GM18907 (cell line): ENCODE results near the gene ASB8.

Experiments used
- ATAC-seq: cut with Tn5 transposase; IDR thresholded peaks from one replicate; pipeline ENCODE4 v1.9.1; 2021; ENCODE audit warnings: mild to moderate bottlenecking, moderate library complexity; ENCODE audit not compliant: unreplicated experiment

ASB8 gene

GRCh38 chr12:48157018-48157888 is at the start of gene ASB8:
TSS of gene ASB8 (minus strand) at chr12:48157515. CDS start at chr12:48153496, 4,019 bp downstream.
- peak; percentile 86 for ATAC-seq

DNA sequence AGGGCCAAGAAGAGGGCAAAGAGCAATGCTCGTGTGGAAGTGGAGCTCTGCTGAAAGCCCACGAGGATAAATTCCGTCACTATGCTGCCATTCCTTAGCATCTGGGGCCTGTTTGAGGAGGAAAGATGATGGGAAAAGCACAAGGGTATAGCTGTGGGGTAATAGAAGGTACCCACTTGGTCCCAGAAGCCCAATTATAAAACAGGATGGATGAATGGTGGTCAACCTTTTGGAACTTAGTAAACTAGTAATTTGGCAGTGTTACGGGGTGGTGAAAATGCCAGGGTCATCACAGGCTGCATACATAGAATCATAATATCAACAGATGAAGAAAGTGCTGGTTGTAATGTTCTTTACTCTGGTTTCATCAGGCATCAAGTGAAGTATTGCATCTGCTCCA is 45.9 kb upstream of the ASB8 start, which contains the start of gene OR10AD1:
Gene OR10AD1 (minus strand): TSS at position 101 of the 400 bp plus-strand sequence. CDS start 0 bp downstream, at position 101.
- ATAC-seq: no peak

GRCh38 chr12:48202766-48203165 is 45.5 kb upstream of the ASB8 start:
- no peak for ATAC-seq

DNA sequence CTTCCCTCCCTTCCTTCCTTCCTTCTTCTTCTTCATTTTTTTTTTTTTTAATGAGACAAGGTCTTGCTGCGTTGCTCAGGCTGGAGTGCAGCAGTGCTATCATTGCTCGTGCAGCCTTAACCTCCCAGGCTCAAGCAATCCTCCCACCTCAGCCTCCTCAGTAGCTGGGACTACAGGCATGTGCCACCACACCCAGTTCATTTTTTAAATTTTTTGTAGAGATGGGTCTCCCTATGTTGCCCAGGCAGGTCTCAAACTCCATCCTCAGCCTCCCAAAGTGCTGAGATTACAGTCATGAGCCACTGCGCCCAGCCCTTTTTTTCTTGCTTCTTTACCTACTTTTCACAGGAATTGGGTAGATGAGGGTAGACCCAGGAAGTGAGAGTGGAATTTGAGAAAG is 44.2 kb upstream of the ASB8 start:
- ATAC-seq: no peak

DNA sequence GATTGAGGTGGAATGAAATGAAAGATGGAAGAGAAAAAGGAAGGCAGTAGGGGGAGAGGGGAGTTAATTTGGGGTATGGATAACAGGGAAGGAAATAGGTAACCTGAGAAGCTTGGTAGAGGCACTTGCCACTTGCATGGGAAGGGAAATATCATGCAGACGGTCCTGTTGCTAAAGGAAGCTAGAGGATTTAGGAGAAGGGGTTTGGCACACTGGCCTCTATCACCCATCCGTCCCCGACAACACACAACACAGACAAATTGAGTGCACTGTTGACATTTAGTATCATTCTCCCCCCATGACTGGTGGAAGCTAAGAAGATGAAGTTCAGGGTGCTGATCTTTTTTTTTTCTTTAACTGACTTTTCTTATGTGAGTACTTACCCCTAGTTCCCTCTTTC is 43.8 kb upstream of the ASB8 start:
- ATAC-seq: no peak

DNA sequence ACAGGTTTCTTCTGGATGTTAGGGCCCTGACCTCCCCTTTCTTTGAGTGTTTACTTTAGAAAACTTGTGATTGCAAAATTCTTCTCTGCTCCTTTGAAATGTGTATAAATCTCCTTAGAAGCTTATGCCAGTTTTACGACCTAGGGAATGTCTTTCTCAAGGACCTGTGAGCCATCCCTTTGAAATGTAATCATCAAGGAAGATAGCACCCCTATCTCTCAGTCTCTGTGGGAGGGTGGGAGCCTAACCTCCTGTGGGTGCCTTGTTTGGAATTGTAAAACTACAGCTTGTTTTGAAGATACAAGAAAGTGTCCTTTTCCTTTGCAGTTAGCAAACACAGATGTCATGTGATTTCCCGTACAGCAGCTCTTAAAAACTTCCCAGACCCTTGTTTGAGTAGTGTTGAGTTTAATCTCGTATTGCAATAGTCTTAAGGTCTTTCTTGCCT is 42.5 kb upstream of the ASB8 start:
- no peak for ATAC-seq

DNA sequence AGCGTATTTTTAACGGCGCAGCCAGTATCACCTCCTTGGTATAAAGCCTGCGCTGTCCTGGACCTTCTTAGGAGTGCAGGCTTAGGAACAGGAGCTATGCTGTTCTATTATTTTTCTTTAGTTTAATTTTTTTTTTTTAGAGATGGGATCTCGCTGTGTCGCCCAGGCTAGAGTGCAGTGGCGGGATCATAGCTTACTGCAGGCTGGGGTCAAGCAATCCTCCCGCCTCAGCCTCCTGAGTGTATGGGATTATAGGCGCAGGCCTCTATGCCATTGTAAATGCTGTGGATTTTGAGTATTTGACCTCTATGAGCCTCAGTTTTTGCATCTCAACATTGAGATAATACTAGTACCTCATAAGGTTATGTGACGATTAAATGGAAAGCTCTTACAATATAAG is 41.7 kb upstream of the ASB8 start:
- no peak for ATAC-seq

- ATAC-seq: peak; percentile 27
Measured at GRCh38 chr12:48198672-48198971, 41.3 kb upstream of the ASB8 start.

DNA sequence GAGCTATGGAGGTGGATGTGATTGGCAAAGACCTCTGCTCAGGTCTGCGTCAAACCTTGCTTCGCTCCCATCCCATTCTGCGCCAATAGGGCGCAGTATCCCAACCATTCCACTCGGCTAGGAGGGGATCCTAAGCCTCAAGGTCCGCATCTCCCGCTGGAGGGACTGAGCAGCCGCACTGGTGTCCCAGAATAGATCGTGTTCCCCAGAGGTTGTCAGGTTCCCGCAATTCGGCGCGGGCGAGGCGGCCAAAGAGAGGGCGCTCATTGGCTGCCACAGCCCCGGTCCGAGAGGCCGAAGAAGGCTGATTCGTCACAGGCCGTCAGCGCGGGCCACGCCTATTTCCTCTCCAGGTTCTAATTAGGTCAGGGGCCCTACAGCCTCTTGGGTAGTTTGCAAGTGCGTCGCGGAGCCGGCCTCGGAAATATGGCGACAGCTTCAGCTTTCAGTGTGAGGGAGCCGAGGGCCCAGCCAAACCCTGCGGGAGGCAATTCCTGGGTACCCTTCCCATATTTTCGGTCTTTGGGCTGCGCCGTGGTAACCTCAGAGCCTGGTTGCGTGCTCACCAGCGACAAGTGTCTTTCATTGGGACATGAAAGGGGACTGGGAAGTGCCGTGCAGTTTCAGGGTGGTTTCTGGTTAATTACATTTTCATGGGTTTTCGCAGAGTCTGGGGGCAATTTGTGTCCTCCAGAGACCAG is 40.8 kb upstream of the ASB8 start:
- ATAC-seq: peak; percentile 99

- peak; percentile 29 for ATAC-seq
Measured at GRCh38 chr12:48197549-48197970, 40.2 kb upstream of the ASB8 start.

GRCh38 chr12:48194799-48195201 is 37.5 kb upstream of the ASB8 start:
- no peak for ATAC-seq

GRCh38 chr12:48193623-48194022 is 36.3 kb upstream of the ASB8 start:
- ATAC-seq: no peak

- no peak for ATAC-seq
Measured at GRCh38 chr12:48192861-48193260, 35.5 kb upstream of the ASB8 start.

GRCh38 chr12:48191096-48191495 is 33.8 kb upstream of the ASB8 start:
- no peak for ATAC-seq

DNA sequence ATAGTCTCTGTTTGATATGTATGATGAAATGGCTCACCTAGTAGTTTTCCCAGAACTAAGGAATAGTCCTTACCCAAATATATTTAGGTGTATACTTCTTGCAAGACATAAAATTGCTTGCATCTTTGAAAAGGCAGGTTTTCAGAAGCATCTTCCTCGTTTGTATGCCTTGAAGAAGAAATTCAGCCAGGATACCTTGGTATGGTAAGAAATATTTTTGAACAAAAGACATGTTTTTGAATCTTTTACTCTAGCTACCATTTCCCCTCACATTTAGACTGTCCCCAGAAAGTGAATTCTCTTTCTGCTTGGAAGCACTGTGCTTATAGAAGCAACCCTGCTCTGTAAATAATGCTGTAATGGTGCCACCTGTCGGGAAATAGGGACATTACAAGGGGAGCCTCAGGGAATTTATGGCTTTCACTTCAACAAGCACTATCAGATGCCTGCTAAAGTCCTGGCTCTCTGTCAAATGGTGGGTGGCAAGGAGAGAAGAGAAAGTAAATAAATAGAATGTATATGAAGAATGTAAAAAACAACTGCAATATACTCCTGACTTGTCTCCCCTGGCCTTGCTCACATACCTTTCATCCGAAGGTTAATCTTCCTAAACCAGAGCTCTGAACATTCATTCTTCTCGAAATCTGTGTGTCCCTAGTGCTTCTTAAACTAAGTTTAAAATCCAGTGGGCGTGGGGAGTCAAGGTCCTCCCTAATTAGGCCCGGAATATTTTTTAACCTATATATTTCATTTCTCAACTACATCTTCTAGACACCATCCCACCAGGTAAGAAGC is 32.2 kb upstream of the ASB8 start:
- ATAC-seq: peak; percentile 71

DNA sequence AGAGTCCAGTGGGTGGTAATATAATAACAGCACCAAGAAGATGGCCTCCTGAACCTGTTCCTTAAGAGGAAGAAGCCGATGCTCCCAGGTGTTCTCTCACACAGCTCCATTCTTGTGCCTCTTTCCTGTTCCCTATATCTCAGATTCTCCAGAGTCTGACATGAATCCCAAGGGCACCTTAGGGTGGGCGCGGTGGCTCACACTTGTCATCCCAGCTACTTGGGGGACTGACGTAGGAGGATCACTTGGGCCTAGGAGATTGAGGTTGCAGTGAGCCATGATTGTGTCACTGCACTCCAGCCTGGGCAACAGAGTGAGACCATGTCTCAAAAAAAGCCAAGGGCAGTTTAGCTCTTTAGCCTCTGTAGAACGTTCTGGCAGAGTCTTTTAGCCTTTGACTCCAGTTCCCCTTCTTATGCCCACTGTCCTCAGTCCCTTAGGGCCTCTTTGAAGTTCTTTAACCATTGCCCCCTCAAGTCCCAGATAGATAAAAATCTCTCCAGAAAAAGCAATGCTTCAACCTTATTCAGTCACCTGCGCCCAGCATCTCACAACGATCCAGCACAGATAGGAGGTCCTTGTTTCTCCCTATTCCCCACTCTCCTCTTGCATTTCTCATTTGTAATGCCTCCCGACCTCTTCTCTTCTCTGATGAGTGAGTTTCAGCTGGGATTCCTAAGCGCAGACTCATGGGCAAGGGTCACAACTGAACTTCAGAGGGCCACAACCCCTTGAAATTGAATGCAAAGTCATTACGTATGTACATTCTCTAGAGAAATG is 30.8 kb upstream of the ASB8 start:
- no peak for ATAC-seq

DNA sequence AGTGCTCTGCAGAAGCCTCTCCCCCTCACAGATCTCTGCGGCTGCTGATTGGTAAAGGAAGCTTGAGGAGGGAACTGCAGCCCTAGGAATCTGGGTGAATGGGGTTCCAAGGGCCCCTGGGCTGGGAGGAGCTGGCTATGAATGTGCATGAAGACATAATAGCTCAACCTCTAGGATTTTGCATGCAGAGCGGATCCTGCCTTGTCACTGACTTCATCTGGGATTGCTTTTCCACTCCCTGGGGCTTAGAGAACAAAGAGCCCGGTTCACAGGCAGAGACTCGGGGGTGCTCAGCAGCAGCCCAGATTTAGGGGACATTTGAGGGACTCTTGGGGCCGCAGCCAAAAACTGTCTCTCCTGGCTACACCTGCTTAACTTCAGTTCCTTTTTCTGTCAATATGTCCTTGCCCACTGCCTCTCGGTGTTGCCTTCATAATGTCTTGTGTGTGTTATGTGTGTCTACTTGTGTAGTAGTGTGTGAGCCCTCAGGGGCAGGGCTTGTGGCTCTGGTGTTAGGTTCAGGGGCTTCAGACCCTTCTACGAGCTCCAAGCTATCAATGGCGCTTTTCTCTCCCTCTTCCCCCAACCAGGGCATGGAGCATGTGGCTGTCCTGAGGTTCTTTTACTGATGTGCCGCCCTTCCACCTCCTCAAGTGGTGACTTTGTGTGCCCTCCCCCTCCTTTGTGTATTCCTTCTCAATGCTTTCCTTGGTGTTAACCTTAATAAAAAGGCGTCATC is 28.0 kb upstream of the ASB8 start:
- ATAC-seq: no peak

- ATAC-seq: no peak
Measured at GRCh38 chr12:48184549-48184922, 27.2 kb upstream of the ASB8 start.

- no peak for ATAC-seq
Measured at GRCh38 chr12:48183876-48184548, 26.7 kb upstream of the ASB8 start.
